ENCODE results near the gene TRIM37.

The TRIM37 gene

DNA sequence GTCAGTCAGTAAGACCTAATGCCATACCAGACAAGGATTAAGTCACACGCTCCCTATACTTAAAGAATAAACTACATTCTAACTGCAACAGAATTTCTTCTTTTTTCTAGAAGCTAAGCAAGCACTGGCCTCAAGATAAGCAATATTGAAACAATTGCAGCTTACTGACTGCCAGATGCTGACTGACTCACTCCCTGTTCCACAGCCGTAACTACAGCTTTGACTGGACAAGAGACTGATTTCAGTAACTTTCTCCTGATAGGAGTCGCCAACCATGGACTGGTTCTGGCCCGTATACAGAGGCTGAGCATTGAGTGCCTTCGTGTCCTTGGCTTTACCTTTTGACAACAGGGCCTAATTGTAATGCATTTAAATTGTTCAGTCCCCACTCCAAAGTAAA lies 67.9 kb downstream of the TRIM37 start:
- no peak for DNase-seq (ENCODE audit: low read depth, low spot score)

DNA sequence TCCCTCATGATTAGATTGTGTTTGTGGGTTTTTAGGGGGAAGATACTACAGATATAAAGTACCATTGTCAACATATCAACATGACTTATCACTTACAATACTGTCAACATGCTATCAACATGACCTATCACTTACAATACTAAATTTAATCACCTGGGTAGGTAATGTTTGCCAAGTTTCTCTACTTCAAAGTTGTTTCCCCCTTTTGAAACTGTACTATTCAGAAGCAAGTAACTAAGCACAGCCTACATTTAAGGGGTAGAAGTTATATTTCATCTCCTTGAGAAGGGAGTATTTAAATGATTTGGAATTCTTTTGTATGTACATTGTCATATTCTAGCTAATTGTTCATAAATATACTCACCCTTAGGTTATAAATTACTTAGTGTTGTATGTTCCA lies 68.7 kb downstream of the TRIM37 start:
- no peak for DNase-seq (ENCODE audit: low read depth, low spot score)

DNA sequence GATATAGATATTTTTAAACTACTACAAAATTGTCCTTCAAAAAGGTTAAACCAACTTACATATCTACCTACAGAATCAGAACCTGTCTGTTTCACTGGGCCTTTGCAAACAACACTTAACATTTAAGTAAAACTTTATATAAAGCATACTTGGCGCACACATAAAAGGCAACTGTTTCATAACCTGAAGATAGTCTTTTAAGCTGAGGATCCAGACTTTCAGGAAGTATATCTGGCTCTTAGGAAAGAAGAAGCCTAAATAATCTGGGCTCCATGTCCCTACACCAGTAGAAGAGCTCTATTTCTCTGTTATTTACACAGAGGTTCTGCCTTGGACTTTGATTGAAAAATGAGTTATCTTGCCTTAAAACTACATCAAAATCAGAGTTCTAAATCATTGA lies 75.9 kb downstream of the TRIM37 start:
- no peak for DNase-seq (ENCODE audit: low read depth, low spot score)

DNA sequence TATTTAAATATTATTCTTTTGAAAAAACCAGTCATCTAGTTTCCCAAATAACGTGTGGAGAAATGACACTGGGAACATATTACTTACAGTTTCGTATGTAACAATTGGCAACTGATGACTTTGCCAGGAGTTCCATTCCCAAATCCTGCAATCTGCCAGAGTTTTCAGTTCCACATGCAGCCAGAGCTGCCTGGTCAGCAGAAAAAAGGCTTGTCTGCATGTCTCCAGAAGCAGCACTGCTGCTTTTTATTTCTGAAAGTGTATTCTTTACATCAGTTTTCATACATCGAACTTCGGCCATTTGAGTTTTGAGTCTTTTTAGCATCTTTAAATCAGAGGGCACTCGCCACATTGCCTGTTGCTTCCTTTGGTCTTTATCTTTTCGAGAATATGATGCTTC lies 78.4 kb downstream of the TRIM37 start:
- DNase-seq (ENCODE audit: low read depth, low spot score) = no peak

DNA sequence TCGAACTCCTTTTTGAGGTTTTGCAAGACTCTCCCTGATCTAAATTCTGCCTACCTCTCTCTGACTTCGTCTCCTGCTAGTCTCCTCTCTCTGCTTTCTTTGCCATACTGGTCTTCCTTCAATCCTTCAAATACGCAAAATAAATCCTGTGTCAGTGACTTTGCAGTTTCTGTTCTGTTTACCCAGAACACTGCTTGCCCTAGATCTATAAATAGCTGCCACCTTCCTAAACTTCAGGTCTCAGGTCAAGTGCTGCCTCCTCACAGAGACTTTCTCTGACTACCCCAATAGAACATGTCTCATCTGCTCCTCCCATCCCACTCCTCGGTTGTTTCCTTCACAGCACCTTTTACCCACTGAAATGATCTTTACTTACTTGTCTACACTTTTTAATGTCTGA lies 78.9 kb downstream of the TRIM37 start:
- DNase-seq (ENCODE audit: low read depth, low spot score) = no peak

DNA sequence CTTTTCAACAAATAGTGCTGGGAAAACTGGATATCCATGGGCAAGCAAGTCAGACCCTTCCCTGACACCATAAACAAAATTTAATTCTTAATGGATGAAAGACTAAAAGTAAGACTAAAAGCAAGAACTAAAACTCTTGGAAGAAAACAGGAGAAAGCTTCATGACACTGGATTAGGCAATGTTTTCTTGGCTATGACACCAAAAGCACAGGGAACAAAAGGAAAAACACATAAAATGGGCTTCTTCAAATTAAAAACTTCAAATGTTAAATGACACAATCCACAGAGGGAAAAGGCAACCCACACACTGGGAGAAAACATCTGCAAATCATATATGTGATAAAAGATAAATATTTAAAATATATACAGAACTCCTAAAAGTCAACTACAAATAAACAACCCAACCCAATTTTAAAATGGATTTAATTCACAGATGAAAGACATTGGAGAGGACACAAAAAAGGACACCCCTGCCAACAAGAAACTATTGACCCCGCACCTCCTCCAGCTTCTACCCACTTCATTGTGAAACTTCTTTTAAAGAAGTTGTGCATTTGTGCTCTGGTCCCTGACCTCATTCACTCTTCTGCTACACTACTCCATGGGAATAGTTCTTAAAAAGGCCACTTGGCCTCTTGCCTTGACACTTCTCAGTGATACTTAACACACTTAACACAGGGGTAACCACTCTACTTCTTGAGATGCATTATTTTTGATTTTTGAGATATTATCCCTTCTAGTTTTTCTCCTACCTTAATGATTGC lies 80.3 kb downstream of the TRIM37 start:
- no peak for DNase-seq (ENCODE audit: low read depth, low spot score)

DNA sequence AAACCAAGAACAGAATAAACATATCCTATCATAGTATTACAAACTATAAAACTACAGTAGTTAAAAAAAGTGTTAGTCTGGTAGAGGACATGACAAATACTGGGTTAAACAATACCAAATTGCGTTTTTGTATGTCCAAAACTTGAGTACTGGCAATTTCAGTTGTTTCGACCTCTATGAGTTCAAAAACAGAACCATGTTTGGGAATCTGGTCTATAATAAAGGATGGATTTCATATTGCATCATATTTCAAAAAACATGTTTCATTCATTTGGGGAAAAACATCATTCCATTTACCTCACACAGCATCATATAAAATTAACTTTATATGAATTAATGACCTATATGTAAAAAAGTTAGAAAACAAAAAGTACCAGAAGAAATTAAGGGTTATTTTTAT lies 81.8 kb downstream of the TRIM37 start:
- no peak for DNase-seq (ENCODE audit: low read depth, low spot score)

DNA sequence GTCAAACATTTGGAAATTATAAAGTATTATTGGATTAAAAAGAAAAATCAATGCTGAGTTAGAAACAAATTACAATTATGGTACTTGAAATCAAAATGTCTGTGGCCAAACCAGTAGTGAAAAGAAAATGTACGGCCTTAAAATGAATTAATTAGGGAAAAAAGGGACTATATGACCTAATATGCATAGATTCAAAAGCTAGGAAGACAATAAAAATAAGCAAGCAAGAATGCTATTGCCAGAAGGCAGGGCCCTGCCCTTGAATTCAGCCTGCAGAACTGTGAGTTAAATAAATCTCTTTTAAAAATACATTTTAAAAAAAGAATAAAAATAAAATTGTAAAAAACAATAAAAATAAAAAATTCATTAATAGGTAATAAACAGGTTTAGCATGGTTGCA lies 88.7 kb downstream of the TRIM37 start:
- DNase-seq (ENCODE audit: low read depth, low spot score) = no peak

DNA sequence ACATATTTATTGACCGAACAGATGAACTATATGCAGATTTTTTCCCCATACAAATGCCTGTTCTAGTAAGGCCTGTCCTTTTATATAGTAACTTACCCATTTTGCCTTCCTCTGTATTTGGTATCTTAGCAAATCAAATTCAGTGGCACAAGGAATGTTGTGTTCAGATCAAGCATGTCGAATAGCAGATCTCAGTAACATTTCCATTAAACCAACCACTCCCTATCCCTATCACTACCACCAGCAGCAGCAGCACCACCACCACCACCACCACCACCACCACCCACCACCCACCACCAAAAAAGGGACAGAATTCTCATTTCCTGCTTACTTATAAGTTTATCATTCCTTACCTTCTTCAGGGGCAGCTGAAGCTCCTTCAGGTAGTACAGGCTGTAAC lies 94.7 kb downstream of the TRIM37 start:
- no peak for DNase-seq (ENCODE audit: low read depth, low spot score)

DNA sequence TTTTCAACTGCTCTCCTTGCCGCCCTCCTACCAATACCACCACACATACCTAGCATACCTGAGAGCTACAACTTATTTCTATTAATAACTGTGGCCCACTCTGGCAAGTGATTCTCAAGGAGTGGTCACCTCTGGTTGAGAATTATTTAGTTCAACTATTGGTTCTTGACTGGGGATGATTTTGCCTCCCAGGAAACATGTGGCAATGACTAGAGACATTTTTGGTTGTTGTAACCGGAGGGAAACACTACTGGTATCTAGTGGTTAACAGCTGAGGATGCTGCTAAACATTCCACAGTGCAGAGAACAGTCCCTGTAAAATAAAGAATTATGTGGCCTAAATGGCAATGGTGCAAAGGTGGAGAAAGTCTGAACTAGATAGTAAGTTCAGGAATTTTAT lies 96.7 kb downstream of the TRIM37 start:
- DNase-seq (ENCODE audit: low read depth, low spot score) = no peak

DNA sequence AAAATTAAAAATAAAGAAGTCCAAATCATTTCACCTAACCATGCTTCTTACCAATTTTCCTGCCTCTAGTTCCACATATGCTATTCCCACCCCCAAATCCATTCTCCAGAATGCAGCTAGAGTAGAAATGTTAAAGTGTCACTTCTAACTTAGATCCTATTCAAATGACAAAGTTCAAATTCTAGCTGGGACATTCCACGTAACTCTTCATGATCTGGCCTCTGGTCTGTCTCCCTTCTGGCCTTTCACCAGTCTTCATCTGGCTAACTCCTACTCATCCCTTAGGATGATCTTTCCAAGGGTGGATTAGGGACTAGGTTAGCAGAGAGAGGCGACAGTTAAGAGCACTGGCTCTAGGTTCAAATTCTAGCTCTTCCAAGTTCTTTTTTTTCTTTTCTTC lies 97.9 kb downstream of the TRIM37 start:
- no peak for DNase-seq (ENCODE audit: low read depth, low spot score)

DNA sequence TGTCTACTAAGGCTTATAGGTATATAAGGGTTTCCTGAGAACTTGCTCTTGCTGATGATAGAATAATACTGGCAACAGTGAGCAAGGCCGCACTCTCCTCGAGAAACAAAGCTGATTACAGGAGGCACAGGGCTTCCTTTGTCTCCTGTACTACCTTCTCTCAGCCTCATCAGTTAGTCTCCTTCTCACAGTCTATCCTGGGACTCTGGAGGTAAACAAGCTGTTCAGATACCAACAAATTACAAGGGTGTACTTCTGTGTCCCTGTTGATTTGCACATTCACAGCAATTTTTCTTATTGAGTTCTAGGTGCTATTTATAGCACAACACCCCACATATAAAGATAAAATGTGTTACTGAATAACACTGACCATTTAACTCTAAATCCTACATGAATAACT lies 98.7 kb downstream of the TRIM37 start:
- no peak for DNase-seq (ENCODE audit: low read depth, low spot score)

DNA sequence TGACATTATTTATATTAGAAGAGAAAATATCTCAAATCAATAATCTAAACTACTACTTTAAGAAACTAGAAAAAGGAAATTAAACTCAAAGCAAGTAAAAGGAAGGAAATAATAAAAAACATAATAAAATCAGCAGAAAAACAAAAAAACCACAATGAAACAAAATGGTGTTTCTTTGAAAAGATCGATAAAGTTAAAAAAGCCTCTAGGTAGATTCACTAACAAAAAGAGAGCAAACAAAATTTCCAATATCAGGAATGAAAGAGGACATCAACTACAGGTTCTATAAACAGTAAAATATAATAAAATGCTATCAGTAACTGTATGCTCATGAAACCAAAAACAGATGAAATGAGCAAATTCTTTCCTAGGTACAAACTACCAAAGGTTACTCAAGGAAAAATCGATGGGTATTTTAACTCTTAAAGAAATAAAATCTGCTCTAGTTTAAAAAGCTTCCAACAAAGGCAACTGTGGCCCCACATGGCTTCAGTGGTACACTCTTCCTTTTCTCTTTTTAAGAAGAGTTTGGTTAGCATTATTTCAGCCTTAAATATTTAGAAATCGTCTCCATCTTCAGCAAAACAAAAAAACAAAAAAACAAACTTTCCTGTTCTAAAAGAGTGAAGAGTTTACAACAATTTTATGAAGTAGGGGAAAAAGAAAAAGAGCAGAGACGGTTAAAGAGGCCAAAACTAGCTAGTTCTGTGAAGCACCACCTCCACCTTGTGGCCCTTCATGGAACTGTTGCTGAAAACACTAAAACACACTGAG lies 102.2 kb downstream of the TRIM37 start:
- DNase-seq (ENCODE audit: low read depth, low spot score) = peak; percentile 23

DNA sequence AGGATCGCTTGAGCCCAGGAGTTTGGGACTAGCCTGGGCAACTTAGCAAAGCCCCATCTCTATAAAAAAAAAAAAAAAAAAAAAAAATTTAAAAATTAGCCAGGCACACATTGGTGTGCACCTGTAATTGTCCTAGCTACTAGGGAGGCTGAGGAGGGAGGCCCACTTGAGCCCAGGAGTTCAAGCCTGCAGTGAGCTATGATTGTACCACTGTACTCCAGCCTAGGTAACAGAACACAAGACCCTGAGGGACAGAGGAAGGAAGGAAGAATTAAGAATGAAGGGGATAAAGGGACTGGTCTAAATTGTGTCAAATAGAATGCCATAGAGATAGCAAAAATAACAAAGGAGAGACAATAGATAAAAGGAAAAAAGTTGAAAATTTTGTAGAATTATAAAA lies 102.8 kb downstream of the TRIM37 start:
- no peak for DNase-seq (ENCODE audit: low read depth, low spot score)

DNA sequence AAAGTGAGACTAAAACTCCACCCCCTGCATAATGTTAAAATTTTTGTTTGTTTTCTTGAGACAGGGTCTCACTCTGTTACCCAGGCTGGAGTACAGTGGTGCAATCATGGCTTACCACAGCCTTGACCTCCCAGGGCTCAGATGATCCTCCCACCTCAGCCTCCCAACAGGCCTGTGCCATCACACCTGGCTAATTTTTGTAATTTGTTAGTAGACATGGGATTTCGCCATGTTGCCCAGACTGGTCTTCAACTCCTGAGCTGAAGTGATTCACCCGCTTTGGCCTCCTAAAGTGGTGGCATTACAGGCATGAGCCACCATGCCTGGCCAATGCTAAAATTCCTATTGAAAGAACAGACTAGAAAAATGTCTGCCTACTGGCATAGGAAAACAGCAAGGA lies 103.8 kb downstream of the TRIM37 start:
- no peak for DNase-seq (ENCODE audit: low read depth, low spot score)

DNA sequence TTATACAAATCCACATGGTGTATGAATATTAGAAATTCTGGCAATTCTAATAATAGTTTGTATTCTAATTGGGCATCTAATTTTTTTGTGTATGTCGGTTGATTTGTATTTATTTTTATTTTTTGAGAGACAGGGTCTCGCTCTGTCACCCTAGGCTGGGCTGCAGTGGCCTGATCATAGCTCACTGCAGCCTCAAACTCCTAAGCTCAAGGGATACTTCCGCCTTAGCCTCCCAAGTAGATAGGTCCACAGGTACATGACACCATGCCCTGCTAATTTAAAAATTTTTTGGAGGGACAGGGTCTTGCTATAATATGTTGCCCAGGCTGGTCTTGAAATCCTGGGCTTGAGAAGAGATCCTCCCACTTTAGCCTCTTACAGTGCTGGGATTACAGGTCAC lies 104.6 kb downstream of the TRIM37 start:
- no peak for DNase-seq (ENCODE audit: low read depth, low spot score)

DNA sequence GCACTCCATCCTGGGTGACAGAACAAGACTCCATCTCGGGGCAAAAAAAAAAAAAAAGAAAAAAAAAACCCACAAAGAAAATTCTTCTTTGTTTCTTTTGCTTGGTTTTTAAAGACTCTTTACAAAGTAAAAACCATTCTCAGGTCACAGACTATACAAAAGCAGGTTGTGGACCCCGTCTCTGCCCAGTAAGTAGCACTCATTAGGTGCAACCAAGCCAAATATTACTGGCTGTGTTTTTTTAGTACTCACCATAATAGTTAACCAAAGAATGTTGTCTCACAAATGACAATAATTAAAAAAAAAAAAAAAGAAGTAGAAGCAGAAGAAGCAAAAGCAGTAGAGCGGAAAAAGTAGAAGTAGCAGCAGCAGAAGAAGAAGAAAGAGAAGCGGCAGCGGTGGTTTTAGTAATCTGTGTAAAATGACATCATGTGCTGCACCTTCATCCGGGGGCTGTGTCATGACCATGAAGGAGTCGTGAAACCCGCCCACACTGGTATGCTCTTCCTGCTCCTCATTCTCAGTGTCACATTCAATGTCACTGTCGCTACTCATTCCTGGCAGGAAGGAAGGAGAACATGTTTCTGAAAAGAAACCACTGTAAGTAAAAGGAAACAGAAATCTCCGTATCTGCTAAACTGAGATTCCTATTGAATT lies 105.4 kb downstream of the TRIM37 start:
- peak; percentile 46 for DNase-seq (ENCODE audit: low read depth, low spot score)

DNA sequence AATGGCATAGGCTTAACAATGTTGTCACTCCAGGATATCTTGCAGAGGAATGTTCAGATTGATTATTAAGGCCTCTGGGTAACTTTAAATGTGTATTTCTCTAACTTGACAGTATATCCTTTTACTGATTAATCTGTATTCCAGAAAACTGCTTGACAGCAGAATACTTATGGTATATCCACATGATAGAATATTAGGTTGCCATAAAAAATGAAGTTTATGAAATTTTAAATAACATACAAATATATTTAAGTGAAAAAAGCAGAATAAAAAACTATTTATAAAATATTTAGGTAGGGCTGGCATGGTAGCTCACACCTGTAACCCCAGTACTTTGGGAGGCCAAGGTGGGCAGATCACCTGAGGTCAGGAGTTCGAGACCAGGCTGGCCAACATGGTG lies 106.7 kb downstream of the TRIM37 start:
- DNase-seq (ENCODE audit: low read depth, low spot score) = no peak

DNA sequence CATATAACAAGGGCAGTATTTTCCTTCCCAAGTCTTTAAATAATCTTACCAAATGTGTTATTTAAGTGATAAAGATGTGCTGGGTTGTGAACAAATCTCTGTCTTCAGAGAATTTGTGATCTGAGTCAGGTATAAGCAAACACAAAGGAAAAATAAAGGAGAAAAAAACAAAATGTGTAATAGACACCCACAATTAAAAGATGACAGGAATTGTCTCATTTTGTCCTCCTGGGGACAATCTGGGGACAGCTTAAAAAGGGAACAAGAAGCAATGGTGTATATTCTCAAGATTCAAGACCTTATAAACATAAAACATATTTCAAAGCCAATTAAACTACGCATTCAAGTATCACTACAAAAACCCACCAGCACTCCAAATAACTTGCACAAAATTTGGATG lies 107.2 kb downstream of the TRIM37 start:
- DNase-seq (ENCODE audit: low read depth, low spot score) = no peak

DNA sequence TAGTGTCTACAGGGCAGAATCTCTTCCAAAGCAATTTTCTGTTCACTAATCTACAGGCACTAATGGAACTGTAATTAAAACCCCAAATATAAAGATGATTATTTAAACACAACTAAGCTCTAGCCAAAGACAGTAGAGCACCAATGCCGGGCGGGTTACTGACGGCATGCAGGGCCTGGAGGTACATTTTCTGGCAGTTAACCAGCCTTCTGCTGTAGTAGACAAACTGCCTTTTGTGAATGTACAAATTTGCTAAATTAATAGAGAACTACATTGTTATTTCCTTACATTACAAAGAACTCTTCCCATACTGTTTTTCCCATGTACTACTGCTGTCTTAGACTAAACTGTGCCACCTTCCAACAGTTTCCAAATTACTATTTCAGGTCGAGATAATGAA lies 107.8 kb downstream of the TRIM37 start:
- DNase-seq (ENCODE audit: low read depth, low spot score) = no peak

DNA sequence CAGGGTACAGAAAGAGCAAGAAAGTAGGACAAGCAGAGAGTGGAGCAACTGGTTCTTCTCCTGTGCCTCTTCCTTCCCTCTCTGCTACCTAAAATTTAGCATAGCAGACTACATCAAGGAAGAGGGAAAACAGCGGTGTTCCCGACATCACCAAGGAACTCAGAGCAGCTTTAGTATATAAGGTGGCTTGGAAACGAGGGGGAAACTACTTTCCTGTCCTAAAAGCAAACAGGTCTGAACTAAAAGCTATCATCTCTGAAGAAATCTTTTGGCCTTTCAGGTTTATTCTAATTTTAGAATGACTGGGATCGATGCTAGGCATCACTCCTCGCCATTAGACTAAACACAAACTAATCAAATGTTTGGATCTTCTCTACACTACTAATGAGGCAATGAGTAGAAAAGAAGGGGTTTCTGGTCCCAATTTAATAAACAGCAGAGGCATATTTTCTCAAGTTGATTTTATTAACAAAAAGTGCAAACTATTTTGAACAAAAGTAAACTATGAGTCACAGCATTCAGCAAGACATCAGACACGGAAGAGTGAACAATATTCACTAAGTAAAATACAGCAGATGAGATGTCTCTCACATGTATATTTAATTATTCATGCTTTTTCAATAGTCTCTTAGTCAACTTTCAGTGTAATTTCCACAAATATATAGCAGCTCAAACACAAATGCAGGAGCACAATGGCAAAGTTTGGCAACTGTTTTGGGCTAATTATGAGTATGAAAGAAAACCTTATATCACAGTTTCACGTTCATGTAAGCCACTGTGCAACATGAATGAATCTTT lies 108.7 kb downstream of the TRIM37 start:
- no peak for DNase-seq (ENCODE audit: low read depth, low spot score)

DNA sequence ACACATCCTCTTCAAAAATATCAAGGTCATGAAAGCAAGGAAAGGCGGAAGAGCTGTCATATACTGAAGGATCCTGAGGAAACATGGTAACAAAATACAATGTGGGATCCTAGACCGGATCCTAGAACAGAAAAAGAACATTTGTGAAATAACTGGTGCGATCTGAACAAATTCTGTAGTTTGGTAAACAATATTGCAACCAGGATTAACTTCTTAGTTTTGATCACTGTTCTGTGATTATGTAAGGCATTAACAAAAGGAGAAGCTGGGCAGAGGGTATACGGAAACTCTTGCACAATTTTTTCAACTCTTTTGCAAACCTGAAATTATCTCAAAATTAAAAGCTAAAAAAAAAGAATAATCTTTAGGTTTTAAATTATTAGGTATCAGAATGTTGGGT lies 109.7 kb downstream of the TRIM37 start:
- DNase-seq (ENCODE audit: low read depth, low spot score) = no peak
